ENCODE results near the gene GPN1.

DNA sequence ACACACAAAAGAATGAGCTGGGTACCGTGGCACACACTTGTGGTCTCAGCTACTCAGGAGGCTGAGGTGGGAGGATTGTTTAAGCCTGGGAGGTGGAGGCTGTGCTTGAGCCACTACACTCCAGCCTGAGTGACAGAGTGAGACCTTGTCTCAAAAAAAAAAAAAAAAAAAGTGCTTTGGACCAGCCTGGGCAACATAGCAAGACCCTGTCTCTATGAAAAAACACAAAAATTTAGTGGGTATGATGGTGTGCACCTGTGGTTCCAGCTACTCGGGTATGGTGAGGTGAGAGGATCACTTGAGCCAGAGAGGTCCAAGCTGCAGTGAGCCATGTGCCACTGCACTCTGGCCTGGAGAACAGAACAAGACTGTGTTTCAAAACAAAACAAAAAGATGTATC, 35.6 kb upstream of the GPN1 start:
- TF ChIP-seq EZH2 (IDR thresholded peaks at IDR 0.05; ENCODE audit: insufficient read depth, low read length), result no peak
- TF ChIP-seq, protein P1, sequence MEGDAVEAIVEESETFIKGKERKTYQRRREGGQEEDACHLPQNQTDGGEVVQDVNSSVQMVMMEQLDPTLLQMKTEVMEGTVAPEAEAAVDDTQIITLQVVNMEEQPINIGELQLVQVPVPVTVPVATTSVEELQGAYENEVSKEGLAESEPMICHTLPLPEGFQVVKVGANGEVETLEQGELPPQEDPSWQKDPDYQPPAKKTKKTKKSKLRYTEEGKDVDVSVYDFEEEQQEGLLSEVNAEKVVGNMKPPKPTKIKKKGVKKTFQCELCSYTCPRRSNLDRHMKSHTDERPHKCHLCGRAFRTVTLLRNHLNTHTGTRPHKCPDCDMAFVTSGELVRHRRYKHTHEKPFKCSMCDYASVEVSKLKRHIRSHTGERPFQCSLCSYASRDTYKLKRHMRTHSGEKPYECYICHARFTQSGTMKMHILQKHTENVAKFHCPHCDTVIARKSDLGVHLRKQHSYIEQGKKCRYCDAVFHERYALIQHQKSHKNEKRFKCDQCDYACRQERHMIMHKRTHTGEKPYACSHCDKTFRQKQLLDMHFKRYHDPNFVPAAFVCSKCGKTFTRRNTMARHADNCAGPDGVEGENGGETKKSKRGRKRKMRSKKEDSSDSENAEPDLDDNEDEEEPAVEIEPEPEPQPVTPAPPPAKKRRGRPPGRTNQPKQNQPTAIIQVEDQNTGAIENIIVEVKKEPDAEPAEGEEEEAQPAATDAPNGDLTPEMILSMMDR (IDR thresholded peaks at IDR 0.05; ENCODE audit: insufficient read depth, low read depth, low read length), result no peak
